GM19324 (cell line): ENCODE measurements around the gene SYNE1.

Experiments used
- ATAC-seq: cut with Tn5 transposase; IDR thresholded peaks from one replicate; pipeline ENCODE4 v1.9.1; 2021; ENCODE audit warnings: mild to moderate bottlenecking, moderate library complexity; ENCODE audit not compliant: unreplicated experiment, low FRiP score

SYNE1 gene

GRCh38 chr6:152250127-152250526, 387.0 kb downstream of the SYNE1 start:
- ATAC-seq, result no peak

GRCh38 chr6:152248980-152249379, 388.2 kb downstream of the SYNE1 start:
- ATAC-seq, result no peak

GRCh38 chr6:152246554-152247337, 390.4 kb downstream of the SYNE1 start:
- no peak for ATAC-seq

GRCh38 chr6:152244998-152245630, 392.0 kb downstream of the SYNE1 start:
- no peak for ATAC-seq

DNA sequence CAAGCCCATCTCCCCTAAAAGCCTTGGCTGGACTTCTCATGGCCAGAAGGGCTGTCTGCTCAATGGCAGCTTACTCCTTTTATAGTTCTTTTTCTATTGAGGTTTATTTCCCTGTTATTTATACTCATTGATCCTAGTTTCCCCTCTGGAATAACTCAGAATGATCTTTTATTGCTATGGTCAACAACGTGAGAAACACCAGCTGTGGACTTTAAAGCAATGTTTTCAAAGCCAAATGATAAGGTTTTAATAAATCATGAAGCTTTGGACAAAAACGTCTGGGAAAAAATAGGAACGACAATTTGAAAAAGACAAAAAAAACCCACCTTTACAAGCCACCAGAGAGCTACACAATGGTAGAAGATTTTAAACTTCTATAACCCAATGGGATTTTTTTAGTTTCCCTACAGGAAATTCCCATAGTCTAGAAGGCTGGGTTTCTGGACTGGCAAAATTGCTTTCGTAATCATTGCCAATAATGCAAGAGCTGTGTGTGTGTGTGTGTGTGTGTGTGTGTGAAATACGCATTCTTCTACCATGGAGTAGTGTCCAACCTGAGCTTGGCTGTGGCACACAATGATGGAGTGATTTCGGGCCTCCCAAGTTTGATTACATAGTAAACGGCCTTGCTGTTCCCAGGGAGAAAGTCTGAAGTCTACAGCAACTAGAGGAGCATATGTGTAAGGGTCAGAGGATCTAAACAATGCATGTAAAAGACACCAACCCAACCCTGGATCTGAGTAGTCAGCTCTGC, 396.0 kb downstream of the SYNE1 start:
- ATAC-seq, result no peak

GRCh38 chr6:152240436-152240835, 396.7 kb downstream of the SYNE1 start:
- no peak for ATAC-seq

DNA sequence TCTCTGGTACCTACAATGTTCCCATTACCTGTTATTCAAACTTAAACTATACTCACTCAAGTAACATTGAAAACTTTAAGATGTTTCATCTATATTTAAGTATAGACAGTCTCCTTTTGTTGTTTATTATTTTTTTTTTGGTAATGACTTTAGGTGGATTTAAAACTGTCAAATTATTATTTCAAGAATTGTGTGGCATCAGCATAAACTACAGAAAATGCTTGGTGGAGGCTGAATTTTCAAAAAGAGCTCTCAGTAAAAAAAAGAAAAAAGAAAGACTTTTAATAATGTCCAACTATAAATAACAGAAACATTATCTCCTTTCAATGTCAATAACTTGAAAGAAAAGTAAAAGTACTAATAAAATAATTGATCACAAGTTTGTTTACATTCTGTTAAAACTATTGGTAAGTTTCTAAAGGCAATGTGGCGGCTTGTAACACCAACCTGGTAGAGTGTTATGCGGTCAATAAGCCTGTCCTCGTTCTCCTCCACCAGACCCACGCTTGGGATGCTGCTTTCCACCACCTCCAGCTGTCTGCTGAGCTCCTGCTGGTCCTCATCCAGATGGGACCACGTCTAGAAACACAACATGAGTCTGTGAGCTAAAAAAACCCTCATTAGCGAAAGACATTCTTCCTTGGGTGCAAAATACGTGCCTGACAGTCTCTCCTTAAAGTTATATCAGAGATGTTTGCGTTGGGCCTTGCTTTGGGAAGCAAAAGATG, 400.6 kb downstream of the SYNE1 start:
- ATAC-seq, result no peak

- ATAC-seq, result no peak
Observed at GRCh38 chr6:152233547-152234320, 403.4 kb downstream of the SYNE1 start.

GRCh38 chr6:152232501-152233151, 404.5 kb downstream of the SYNE1 start:
- ATAC-seq, result no peak

DNA sequence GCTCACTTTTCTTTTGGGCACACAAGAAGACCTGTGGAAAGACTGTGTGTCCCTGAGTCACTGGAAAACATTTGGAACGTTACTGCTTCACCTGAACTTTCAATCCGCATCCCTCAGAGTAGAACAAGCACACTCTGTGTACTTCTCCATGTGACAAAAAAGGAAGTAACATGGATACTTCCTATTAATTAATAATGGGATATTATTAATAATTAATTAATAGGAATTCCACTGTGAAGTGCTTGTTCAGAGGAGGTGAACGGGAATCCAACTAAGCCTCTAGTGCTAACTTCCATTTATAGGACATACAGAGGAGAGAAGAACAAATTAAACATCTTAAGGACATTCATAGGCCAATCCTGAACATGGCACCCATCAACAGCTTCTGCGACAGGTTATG, 407.8 kb downstream of the SYNE1 start:
- ATAC-seq, result no peak

DNA sequence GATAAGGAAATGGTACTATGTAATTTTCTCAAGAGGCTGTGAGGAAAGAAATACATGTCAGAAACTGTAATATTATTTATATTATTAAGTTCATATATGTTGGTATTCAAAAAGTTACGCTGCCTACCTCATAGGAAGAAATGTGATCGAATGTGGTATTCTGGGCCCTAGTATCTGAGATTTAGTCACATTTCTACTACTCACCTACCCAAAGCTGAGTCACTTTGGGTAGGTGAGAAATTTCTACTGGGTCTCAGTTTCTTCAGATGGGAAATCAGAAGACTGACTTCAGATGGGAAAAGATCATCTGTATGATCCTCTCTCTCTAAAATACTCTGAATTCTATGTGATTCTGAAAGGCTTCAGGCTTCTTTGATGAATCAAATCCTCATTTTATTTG, 411.0 kb downstream of the SYNE1 start:
- no peak for ATAC-seq

DNA sequence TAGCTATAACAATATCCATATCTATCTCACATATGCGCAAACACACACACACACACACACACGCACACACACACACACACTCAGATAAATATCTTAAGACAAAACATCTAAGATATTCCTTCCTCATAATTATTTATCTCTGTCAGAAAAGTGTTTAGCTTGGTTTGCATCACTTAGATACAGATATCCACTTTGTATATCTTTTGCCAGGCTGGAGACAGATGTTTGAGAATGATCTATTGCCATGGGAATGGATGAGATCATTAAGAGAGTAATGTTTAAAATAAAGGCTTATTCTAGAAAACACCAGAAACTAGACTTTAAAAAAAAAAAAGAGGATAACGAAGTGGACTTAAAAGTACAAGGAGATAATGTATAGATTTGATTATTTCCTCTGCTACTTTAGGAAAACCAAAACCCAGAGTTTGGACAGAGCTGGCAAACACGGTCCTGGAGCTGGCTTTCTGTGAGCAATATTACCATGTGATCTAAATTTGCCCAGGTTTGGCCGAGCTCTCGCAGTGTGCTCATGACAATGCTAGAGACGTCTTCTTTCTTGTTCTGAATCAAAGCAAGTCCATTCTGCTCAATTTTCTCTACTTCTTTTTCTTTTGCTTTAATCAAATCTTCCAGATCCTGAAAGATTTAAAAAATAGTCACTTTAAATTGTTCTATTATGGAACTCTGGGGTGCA, 411.8 kb downstream of the SYNE1 start:
- no peak for ATAC-seq

GRCh38 chr6:152223636-152224035, 413.5 kb downstream of the SYNE1 start:
- no peak for ATAC-seq

DNA sequence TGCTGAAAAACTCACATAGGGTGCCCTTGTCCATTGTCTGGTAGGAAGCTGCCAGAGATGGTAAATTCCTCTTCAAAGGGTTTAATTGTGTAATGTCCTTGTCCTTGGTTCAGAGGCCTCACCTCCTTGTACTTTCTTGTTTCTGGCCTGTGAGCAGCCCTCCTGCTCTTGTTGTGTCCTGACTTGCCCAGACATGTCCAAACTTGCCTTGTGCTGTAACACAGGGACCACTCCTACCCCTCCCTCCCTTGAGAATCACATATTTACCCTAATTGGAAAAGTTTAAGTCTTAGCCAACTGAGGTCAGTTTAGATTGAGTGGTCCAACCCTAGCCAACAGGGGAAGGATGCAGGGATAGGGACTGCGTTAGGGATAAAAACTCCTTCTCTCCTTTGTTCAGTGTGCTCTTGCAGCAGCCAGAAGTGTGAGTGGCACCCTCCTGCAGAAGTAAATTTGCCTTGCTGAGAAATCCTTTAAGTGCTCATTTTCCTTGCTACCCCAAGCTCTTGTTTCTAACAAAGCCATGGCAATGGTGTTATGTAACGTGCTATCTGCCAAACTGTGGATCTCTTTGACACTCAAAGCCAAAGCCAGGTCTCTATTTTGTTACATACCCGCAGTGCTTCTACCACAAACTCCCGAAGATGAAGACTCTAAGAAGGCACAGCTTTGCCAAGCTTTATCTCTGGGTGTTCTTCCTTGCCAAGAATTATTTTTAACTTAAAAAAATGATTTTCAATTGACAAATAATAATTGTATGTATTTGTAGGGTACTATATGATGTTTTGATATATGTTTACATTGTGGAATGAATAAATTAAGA, 415.1 kb downstream of the SYNE1 start:
- ATAC-seq, result no peak

DNA sequence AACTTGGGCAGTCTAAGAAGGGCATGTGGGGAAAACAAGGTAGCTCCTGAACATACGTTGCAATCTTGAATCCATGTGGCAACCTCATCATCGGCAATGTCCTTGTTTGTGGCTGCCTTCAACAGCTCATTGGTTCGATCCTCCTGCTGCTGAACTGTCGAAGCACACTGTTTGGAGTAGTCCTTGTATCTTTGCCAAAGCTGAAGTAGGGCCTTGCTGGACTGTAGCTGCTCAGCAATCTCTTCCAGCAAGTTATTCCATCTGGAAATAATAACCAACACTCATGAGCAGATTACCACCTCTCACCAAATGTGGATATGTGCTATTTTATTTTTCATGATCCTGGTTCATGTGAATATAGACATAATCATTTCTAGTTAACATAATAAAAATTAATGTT, 416.4 kb downstream of the SYNE1 start:
- ATAC-seq, result no peak

- ATAC-seq, result no peak
Observed at GRCh38 chr6:152218887-152219286, 418.3 kb downstream of the SYNE1 start.

GRCh38 chr6:152212437-152212836, 424.7 kb downstream of the SYNE1 start:
- no peak for ATAC-seq

DNA sequence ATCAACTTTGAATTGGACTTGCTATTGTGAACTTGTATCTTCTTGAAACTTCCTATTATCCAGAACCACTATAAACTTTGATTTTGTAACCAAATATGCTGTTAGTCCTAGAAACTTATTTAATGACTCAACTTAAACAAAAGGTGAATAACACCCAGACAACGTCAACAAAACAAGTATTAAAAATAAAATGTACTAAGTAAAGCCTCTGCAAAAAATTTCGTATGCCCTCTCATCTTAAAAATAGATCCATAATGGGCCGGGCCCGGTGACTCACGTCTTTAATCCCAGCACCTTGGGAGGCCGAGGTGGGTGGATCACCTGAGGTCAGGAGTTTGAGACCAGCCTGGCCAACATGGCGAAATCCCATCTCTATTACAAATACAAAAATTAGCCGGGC, 428.0 kb downstream of the SYNE1 start:
- no peak for ATAC-seq
